ENCODE data around the gene SCNN1B. TPM values are rescaled to one million over a fixed set of nuclear protein-coding genes. Genes with fewer than 3 reads are reported as not detected.
"Not testable (repeated sequence)": the region's sequence is repeated elsewhere in the genome, so short reads cannot be mapped to it uniquely, and the experiment has no call there.

Gene SCNN1B
- total RNA-seq, 2 experiments from 2014 or later = not detected

- CTCF ChIA-PET = no interaction called here
- POLR2A ChIA-PET = no interaction called here
These were observed 16.0 kb upstream of the SCNN1B start for GRCh38 chr16:23286131-23286532.

- ChIA-PET CTCF (no interaction called here), POLR2A (no interaction called here)
These were observed 13.9 kb upstream of the SCNN1B start for GRCh38 chr16:23288209-23288608.

- ChIA-PET CTCF (no interaction called here), POLR2A (no interaction called here)
These were observed 13.2 kb upstream of the SCNN1B start for GRCh38 chr16:23288726-23289512.

GRCh38 chr16:23290189-23291062 lies 11.7 kb upstream of the SCNN1B start:
- ChIA-PET CTCF (no interaction called here), POLR2A (no interaction called here)

- POLR2A ChIA-PET = no interaction called here
These were observed 9.1 kb upstream of the SCNN1B start for GRCh38 chr16:23293016-23293415.

GRCh38 chr16:23294260-23294659 lies 7.8 kb upstream of the SCNN1B start:
- POLR2A ChIA-PET = no interaction called here
- CTCF ChIA-PET = no interaction called here

More at GRCh38 chr16:23293016-23293415, 9.1 kb upstream of the SCNN1B start:
- CTCF ChIA-PET = no interaction called here

- ChIA-PET CTCF (no interaction called here), POLR2A (no interaction called here)
These were observed 5.1 kb upstream of the SCNN1B start for GRCh38 chr16:23296994-23297393.

GRCh38 chr16:23298290-23298915 lies 3.7 kb upstream of the SCNN1B start:
- CTCF ChIA-PET = no interaction called here

GRCh38 chr16:23299815-23300214 lies 2.3 kb upstream of the SCNN1B start:
- CTCF ChIA-PET, POLR2A ChIA-PET: not testable (repeated sequence)

More at GRCh38 chr16:23298290-23298915, 3.7 kb upstream of the SCNN1B start:
- POLR2A ChIA-PET = no interaction called here

- ChIA-PET CTCF (no interaction called here), POLR2A (no interaction called here)
These were observed 654 bp upstream of the SCNN1B start for GRCh38 chr16:23301251-23302044.

GRCh38 chr16:23303685-23304084 lies 1.6 kb downstream of the SCNN1B start:
- CTCF ChIA-PET = no interaction called here
- POLR2A ChIA-PET = no interaction called here

GRCh38 chr16:23304620-23305019 lies 2.5 kb downstream of the SCNN1B start:
- POLR2A ChIA-PET = no interaction called here
- CTCF ChIA-PET = no interaction called here

- ChIA-PET POLR2A (no interaction called here), CTCF (no interaction called here)
These were observed 4.3 kb downstream of the SCNN1B start for GRCh38 chr16:23306199-23307100.

GRCh38 chr16:23310217-23310616 lies 8.1 kb downstream of the SCNN1B start:
- ChIA-PET POLR2A (no interaction called here), CTCF (no interaction called here)

GRCh38 chr16:23310744-23311143 lies 8.6 kb downstream of the SCNN1B start:
- CTCF ChIA-PET = interaction anchor here (0.6 kb wide), 1 partner anchor 120 kb away, joined by 4 read pairs; no protein-coding TSS in a partner anchor

GRCh38 chr16:23316232-23316631 lies 14.1 kb downstream of the SCNN1B start:
- CTCF ChIA-PET = no interaction called here
- POLR2A ChIA-PET = no interaction called here

More at GRCh38 chr16:23310744-23311143, 8.6 kb downstream of the SCNN1B start:
- POLR2A ChIA-PET = no interaction called here

- ChIA-PET CTCF (no interaction called here), POLR2A (no interaction called here)
These were observed 14.6 kb downstream of the SCNN1B start for GRCh38 chr16:23316634-23317265.

GRCh38 chr16:23317266-23317661 lies 15.2 kb downstream of the SCNN1B start:
- ChIA-PET CTCF (no interaction called here), POLR2A (no interaction called here)

- POLR2A ChIA-PET = no interaction called here
These were observed 15.6 kb downstream of the SCNN1B start for GRCh38 chr16:23317751-23318150.

More at GRCh38 chr16:23317751-23318150, 15.6 kb downstream of the SCNN1B start:
- CTCF ChIA-PET = no interaction called here

All from activated CD8-positive, alpha-beta memory T cell treated with anti-CD3 and anti-CD28 coated beads for 36 hours (primary cell).